Measurements from ENCODE around the gene MRPL3. TPM values are rescaled to one million over a fixed set of nuclear protein-coding genes. Genes with fewer than 3 reads are reported as not detected.

The MRPL3 gene
- total RNA-seq, 1 experiment from 2014 or later: 137 TPM

GRCh38 chr3:131447349-131447748 is 55.4 kb downstream of the MRPL3 start:
- no peaks in the 10 kb centered on the region for H3K4me1 ChIP-seq (ENCODE audit: insufficient read depth, low read length, poor library complexity, severe bottlenecking)
- BruUV-seq (replicated peaks): no TSS peak
- DNase-seq (ENCODE audit: low spot score): no peak
- H3K27ac ChIP-seq (ENCODE audit: low read depth, low read length, poor library complexity, severe bottlenecking): no peak overlapping the region
- no peaks in the 10 kb centered on the region for H3K36me3 ChIP-seq (ENCODE audit: insufficient read depth, low read length, poor library complexity, severe bottlenecking)
- H3K4me3 ChIP-seq (ENCODE audit: low read depth, low read length, poor library complexity, severe bottlenecking): no peak overlapping the region
- no peaks in the 10 kb centered on the region for H3K27me3 ChIP-seq (replicated peaks; ENCODE audit: insufficient read depth, low read depth, low read length, poor library complexity)
- no peak for TF ChIP-seq EZH2 (IDR thresholded peaks at IDR 0.05; ENCODE audit: borderline replicate concordance, low read depth, low read length, poor library complexity, severe bottlenecking)
- TF ChIP-seq CTCF (conservative IDR thresholded peaks at IDR 0.05; ENCODE audit: low read depth, low read length): no peak
- CTCF ChIA-PET: no interaction called here
- POLR2A ChIA-PET (ENCODE audit: low non-redundant PET): no interaction called here
- peaks cover 3% of the 10 kb centered on the region for H3K9me3 ChIP-seq (ENCODE audit: low read depth, low read length, poor library complexity, severe bottlenecking)
- intact Hi-C loops (cut with micrococcal nuclease; ENCODE audit: unreplicated experiment): no loop called here

- Histone ChIP-seq H3K4me1 (ENCODE audit: insufficient read depth, low read length, poor library complexity, severe bottlenecking) (no peaks in the 10 kb centered on the region), H3K27ac (ENCODE audit: low read depth, low read length, poor library complexity, severe bottlenecking) (no peak overlapping the region), H3K36me3 (ENCODE audit: insufficient read depth, low read length, poor library complexity, severe bottlenecking) (no peaks in the 10 kb centered on the region), H3K9me3 (ENCODE audit: low read depth, low read length, poor library complexity, severe bottlenecking) (peaks cover 3% of the 10 kb centered on the region), H3K4me3 (ENCODE audit: low read depth, low read length, poor library complexity, severe bottlenecking) (no peak overlapping the region), H3K27me3 (replicated peaks; ENCODE audit: insufficient read depth, low read depth, low read length, poor library complexity) (no peaks in the 10 kb centered on the region)
- POLR2A ChIA-PET (ENCODE audit: low non-redundant PET): no interaction called here
- CTCF ChIA-PET: no interaction called here
- no peak for DNase-seq (ENCODE audit: low spot score)
- TF ChIP-seq EZH2 (IDR thresholded peaks at IDR 0.05; ENCODE audit: borderline replicate concordance, low read depth, low read length, poor library complexity, severe bottlenecking) (no peak), CTCF (conservative IDR thresholded peaks at IDR 0.05; ENCODE audit: low read depth, low read length) (no peak)
- intact Hi-C loops (cut with micrococcal nuclease; ENCODE audit: unreplicated experiment): no loop called here
- BruUV-seq (replicated peaks): no TSS peak
Measured at GRCh38 chr3:131444180-131444579, 58.6 kb downstream of the MRPL3 start.

GRCh38 chr3:131439084-131439483 is 63.7 kb downstream of the MRPL3 start:
- Histone ChIP-seq H3K36me3 (ENCODE audit: insufficient read depth, low read length, poor library complexity, severe bottlenecking) (no peaks in the 10 kb centered on the region), H3K27me3 (replicated peaks; ENCODE audit: insufficient read depth, low read depth, low read length, poor library complexity) (no peaks in the 10 kb centered on the region), H3K27ac (ENCODE audit: low read depth, low read length, poor library complexity, severe bottlenecking) (no peak overlapping the region), H3K4me1 (ENCODE audit: insufficient read depth, low read length, poor library complexity, severe bottlenecking) (no peaks in the 10 kb centered on the region), H3K9me3 (ENCODE audit: low read depth, low read length, poor library complexity, severe bottlenecking) (no peaks in the 10 kb centered on the region), H3K4me3 (ENCODE audit: low read depth, low read length, poor library complexity, severe bottlenecking) (no peak overlapping the region)
- POLR2A ChIA-PET (ENCODE audit: low non-redundant PET): no interaction called here
- no peak for TF ChIP-seq EZH2 (IDR thresholded peaks at IDR 0.05; ENCODE audit: borderline replicate concordance, low read depth, low read length, poor library complexity, severe bottlenecking)
- TF ChIP-seq CTCF (conservative IDR thresholded peaks at IDR 0.05; ENCODE audit: low read depth, low read length): no peak
- no peak for DNase-seq (ENCODE audit: low spot score)
- no TSS peak for BruUV-seq (replicated peaks)
- intact Hi-C loops (cut with micrococcal nuclease; ENCODE audit: unreplicated experiment): no loop called here
- CTCF ChIA-PET: no interaction called here
